HPDE6-E6E7 (cell line): ENCODE results near the gene CSNK2B.

Source experiments
- DNase-seq: peaks from one replicate; pipeline ENCODE4 v3.0.0; 2011; ENCODE audit warnings: missing footprints; ENCODE audit errors: extremely low spot score

CSNK2B gene

GRCh38 chr6:31710523-31711219, 44.8 kb downstream of the CSNK2B start:
- no peak for DNase-seq

GRCh38 chr6:31711233-31711632, 45.4 kb downstream of the CSNK2B start:
- DNase-seq: peak; percentile 36

GRCh38 chr6:31712296-31712695, 46.4 kb downstream of the CSNK2B start:
- DNase-seq: no peak

- DNase-seq: no peak
Measured at GRCh38 chr6:31713465-31713864, 47.6 kb downstream of the CSNK2B start.

- no peak for DNase-seq
Measured at GRCh38 chr6:31713991-31714684, 48.3 kb downstream of the CSNK2B start.

GRCh38 chr6:31715022-31715958, 49.4 kb downstream of the CSNK2B start, which contains the start of gene LY6G6D:
LY6G6D (plus strand) TSS chr6:31715348; CDS start chr6:31715356, 8 bp downstream.
- no peak for DNase-seq

GRCh38 chr6:31717499-31718222, 51.8 kb downstream of the CSNK2B start:
- no peak for DNase-seq

- DNase-seq: peak; percentile 90
Measured at GRCh38 chr6:31718265-31718664, 52.4 kb downstream of the CSNK2B start.

- DNase-seq: no peak
Measured at GRCh38 chr6:31719001-31719400, 53.1 kb downstream of the CSNK2B start.
